NCI-H146 (cell line): ENCODE measurements around the gene DRC3.

Experiments
- DNase-seq: peaks from one replicate; lab custom pipeline; 2025; lab: John Stamatoyannopoulos, UW

Gene DRC3

GRCh38 chr17:18025241-18025944 is 52.7 kb downstream of the DRC3 start:
- DNase-seq, result no peak

DNA sequence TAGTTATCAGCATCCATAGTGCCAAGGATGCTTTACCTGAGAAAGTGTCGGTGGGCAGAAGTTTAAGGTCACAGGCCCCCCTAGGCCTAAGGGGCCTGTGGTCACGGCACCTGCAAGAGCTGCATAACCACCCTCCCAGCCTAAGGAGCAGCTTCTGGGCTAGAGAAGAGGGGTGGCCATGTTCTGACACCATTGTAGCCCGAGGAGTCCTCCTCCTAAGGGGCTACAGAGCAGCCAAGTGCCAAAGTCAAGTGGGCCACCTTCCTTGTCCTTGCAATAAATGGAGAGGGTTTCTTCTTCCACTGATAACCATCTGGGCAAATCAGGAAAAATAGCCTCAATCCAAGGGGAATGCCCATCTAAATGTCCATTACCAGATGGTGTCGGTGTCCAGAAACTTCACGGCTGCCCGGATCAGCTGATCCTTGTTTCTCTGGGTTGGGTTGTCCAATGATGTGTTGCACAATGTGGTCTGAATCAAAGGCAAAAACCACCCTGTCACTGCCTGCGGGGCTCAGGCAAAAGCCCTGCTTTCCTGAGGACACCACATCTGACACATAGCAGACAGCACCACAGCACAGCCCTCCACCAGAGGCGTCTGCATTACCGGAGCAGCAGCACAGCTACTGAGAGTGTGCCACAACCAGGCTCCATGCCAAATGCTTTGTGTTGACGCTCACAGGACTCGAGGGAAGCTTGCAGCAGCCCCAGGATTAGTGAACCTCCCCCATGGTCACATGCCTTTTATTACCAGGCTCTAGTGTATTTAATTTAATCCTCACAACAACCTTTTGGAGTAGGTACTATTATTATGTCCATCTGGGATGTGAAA is 53.5 kb downstream of the DRC3 start:
- no peak for DNase-seq

DNA sequence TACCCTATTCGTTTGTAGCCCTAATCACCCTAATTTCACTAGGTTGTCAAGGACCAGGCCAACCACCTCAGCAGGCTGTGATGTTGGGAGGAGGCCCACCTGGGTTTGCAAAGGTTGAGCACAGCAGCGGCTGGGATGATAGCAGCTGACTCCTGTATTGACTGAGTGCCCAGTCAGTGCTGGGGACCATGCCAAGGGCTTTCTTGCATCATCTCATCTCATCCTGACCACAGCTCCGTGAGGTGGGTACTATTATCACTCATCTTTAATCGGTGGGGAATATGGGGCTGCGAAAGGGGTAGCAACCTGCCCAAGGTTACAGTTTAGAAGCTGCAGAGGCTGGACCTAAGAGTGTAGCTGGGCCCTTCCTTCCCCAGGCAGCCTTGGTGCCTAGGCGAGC is 54.6 kb downstream of the DRC3 start:
- DNase-seq, result peak; percentile 77

DNA sequence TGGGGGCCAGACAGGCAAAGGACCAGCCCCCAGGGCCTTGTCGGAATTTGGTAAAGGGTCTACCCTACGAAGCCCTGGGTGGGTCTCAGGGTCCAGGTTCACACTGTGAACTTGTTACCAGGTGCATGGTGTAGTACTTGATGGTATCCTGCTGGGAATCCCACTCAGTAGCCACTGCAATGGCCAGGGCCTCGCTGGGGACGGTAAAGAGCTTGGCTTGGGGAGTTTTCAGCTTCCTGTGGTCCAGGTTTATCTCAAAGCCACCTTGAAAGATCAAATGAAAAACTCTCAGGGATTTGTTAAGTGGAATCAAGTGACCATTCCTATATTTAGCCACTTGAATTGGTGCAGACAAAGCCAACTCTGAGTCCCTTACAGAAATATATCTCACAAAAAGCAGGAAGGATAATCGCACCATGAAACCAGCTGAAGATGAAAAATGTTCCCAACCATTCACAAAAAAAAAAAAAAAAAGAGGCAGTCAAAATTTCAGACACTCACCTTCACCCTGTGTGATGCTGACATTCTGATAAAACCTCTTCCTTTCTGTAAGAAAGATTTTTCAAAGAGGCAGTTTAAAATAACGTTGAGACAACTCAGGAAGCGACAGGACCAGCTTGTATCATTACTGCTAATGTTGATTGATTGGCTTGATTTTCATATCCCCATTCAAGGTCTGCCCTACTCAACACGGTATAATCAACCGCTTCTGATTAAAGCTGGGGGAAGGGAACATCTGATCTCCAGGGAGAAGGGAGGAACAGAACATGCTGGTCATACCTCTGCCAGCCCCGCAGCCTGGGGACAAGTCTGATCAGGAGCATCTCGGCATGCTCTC is 55.7 kb downstream of the DRC3 start:
- DNase-seq, result peak; percentile 91

DNA sequence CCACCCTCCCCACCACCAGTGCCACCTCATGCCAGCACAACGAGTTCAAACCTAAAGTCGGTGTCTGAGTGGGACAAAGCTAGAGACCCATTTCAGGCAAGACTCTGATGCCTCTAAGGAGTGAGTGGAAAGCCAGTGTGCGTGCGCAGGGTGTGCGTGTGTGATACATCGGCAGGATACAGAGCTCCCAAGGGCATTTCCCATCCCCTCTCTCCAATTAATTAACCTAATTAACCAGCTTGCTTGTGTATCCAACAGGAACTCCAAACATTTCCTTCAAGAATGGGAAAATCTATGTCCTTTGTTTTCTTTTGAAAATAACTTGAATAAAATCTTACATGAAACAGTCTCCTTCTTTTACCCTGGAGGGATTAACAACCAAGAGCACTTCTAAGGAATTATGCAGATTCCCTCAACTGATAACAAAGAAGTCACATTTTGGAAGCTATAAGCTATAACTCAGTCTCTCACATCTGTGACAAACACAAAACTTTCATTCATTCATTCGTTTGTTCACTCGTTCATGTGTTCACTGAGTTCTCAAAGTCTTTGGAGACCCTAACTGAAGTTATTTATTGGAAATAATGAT is 56.4 kb downstream of the DRC3 start:
- DNase-seq, result peak; percentile 72

GRCh38 chr17:18031955-18032354 is 59.3 kb downstream of the DRC3 start:
- DNase-seq, result no peak

DNA sequence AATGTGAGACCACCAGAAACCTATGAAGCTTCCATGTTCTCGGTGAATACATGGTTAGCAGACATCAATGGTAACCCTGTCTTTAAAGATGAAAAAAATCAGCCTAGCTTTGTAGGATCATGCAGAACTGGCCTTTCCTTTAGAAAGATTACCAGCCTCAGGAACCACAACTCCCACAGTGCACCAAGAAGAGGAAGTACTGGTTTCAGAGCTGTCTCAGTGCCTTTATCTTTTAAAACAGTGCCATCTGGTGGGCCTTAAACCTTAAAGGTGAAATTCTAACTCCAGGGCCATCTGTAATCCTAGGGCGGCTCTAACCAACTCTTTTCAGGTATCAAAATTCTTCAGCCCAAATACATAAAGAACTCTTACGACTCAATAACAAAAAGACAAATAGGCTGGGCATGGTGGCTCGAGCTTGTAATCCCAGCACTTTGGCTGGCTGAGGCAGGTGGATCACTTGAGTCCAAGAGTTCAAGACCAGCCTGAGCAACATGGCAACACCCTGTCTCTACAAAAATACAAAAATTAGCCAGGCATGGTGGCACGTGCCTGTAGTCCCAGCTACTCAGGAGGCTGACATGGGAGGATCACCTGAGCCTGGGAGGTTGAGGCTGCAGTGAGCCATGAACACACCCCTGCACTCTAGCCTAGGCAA is 60.9 kb downstream of the DRC3 start:
- peak; percentile 85 for DNase-seq

GRCh38 chr17:18035704-18036103 is 63.0 kb downstream of the DRC3 start:
- DNase-seq, result no peak

DNA sequence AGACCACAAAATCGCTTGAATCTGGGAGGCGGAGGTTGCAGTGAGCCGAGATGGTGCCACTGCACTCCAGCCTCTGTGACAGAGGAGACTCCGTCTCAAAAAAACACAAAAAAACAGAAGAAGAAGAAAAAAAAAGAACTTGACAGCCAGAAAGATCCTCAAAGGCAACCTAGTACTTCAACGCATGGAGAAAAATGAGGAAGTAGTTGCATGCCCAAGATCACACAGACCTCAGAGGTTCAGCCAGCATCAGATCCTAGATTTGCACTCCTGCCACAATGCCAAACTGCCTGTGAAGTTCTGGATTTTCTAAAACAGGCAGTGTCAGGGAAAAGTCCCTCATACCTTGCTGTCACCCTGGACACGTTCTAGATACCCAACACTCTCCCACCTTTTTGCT is 64.8 kb downstream of the DRC3 start:
- no peak for DNase-seq

- DNase-seq, result no peak
These were observed 65.6 kb downstream of the DRC3 start for GRCh38 chr17:18038149-18038850.

DNA sequence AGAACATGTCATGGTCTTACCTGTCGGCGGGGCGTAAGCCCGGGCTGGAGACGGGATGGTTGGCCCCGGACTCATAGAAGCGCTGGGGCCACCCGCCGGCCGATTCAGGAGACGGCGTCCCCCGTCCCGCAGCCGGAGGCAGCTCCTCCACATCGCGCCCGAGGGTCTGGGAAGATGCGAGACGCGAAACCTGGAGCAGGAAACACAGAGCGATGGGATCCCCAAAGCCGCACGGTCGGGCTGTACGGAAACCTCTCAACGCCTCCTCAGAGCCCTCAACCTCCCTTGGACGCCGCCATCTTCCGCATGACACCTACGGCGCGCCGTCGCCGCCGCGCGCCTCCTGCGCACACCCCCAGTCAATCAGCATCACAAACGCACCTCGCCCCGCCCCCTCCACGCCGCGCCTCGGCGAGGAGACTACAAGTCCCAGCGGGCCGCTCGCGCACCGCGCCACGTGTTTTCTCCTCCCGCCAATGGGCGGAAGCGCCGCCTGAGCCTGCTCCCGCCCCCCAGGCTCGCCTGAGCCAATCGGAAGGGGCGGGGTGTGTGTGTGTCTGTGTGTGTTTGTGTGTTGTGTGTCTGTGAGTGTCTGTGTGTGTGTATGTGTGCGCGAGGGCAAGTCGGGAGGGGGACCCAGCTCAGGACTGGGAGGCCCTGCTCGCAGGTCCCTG is 66.3 kb downstream of the DRC3 start, which contains the start of the genes ATPAF2 and GID4:
ATPAF2 (minus strand) TSS at position 308 of the 674 bp plus-strand sequence; CDS start at position 153, 155 bp downstream.
GID4 (plus strand) TSS at position 548 of the 674 bp plus-strand sequence; CDS start at position 605, 57 bp downstream.
- peak; percentile 98 for DNase-seq

DNA sequence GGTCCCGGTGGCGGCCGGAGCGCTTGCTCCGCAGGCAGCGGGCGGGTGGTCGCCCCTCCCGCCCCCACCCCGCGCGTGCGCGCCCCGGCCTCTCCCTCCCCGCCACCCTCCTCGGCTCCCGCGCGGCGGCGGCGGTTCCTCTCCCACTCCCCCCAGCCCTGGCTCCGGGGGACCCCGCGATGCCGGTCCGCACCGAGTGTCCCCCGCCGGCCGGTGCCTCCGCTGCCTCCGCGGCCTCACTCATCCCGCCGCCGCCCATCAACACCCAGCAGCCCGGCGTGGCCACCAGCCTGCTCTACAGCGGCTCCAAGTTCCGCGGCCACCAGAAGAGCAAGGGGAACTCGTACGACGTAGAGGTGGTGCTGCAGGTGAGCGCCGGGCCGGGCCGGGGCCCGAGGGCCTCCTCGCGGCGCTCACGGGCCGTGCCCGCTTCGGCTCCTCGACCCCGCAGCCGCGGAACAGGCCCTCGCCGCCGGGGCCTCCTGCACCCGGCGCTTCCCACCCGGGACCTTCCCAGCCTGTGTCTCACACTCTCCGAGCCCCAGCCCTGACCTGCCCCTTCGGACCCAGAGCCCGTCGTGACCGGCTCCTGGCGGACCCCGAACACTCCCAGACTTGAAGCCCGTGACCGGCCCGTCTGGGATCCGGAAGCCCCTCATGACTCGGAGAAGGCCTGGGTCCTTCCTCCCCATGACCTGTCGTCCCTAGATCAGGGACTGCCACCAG is 67.0 kb downstream of the DRC3 start:
- peak; percentile 63 for DNase-seq

GRCh38 chr17:18040261-18040858 is 67.7 kb downstream of the DRC3 start:
- DNase-seq, result no peak

DNA sequence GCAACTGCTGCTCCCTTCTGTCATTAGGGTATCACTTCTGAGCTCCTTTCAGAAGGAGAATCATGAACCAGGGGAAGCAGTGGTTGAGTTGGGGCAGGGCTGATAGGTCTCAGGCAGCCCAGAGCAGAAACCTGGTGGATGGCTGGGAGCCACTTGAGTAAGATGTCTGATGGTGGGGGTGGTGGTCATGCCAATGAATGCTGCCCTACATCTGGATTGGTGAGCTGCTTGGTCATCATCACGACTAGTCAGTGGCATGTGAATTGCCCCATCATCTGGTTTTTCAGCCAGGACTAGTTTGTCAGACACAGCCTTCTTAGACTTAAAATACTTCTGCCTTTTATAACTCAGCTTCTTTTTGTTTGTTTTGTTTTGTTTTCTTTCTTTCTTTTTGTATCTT is 69.1 kb downstream of the DRC3 start:
- DNase-seq, result no peak

GRCh38 chr17:18042983-18043382 is 70.3 kb downstream of the DRC3 start:
- DNase-seq, result no peak

GRCh38 chr17:18043491-18043890 is 70.8 kb downstream of the DRC3 start:
- no peak for DNase-seq

DNA sequence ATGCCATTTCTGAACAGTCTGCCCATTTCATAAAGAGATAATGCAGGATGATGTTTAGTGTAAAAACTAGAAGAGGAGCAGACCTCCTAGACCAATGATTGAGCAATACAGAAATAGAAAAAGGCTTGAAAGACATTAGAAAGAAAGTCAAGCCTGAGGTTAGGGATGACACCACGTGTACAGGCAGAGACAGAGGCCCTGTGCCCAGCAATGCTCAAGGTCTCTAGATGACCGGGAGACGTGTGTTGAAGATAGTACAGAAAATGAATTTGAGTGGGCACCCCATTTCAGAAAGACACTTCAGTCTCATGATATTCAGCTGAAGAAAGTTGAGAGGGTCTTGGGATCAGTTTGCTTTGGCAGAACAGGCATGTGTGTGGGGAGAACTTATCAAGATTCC is 71.9 kb downstream of the DRC3 start:
- DNase-seq, result no peak

GRCh38 chr17:18045691-18046350 is 73.2 kb downstream of the DRC3 start:
- DNase-seq, result no peak
